Inferior parietal cortex (tissue), 1 donor: ENCODE results near the gene POTEF.
"Not testable (repeated sequence)": the region's sequence is repeated elsewhere in the genome, so short reads cannot be mapped to it uniquely, and the experiment has no call there.

ENCODE experiments used
- DNase-seq: peaks from one replicate; pipeline ENCODE4 v3.0.0-alpha.2; 2016; ENCODE audit errors: extremely low spot score

The POTEF gene

GRCh38 chr2:130129120-130129829 lies at the start of gene POTEF:
POTEF (minus strand) TSS chr2:130129222; CDS start chr2:130120515, 8,707 bp downstream.
- DNase-seq = not testable (repeated sequence)

- not testable (repeated sequence) for DNase-seq
These were observed 45.8 kb upstream of the POTEF start for GRCh38 chr2:130174866-130175265.

- DNase-seq = no peak
These were observed 40.9 kb upstream of the POTEF start for GRCh38 chr2:130169896-130170295.

GRCh38 chr2:130169163-130169562 lies 40.1 kb upstream of the POTEF start:
- not testable (repeated sequence) for DNase-seq

- DNase-seq = not testable (repeated sequence)
These were observed 37.6 kb upstream of the POTEF start for GRCh38 chr2:130166611-130167010.

GRCh38 chr2:130165293-130166016 lies 36.4 kb upstream of the POTEF start:
- no peak for DNase-seq

GRCh38 chr2:130162968-130163367 lies 33.9 kb upstream of the POTEF start:
- no peak for DNase-seq

GRCh38 chr2:130162486-130162885 lies 33.5 kb upstream of the POTEF start:
- DNase-seq = not testable (repeated sequence)

GRCh38 chr2:130160838-130161705 lies 32.0 kb upstream of the POTEF start:
- DNase-seq = not testable (repeated sequence)

GRCh38 chr2:130160131-130160530 lies 31.1 kb upstream of the POTEF start:
- no peak for DNase-seq

GRCh38 chr2:130159376-130159775 lies 30.4 kb upstream of the POTEF start:
- not testable (repeated sequence) for DNase-seq

- DNase-seq = no peak
These were observed 29.6 kb upstream of the POTEF start for GRCh38 chr2:130158631-130159030.

- not testable (repeated sequence) for DNase-seq
These were observed 28.9 kb upstream of the POTEF start for GRCh38 chr2:130157825-130158514.

GRCh38 chr2:130157354-130157753 lies 28.3 kb upstream of the POTEF start:
- DNase-seq = not testable (repeated sequence)

- DNase-seq = no peak
These were observed 27.6 kb upstream of the POTEF start for GRCh38 chr2:130156624-130157004.

GRCh38 chr2:130155956-130156623 lies 27.1 kb upstream of the POTEF start:
- DNase-seq = peak; percentile 40

- no peak for DNase-seq
These were observed 26.0 kb upstream of the POTEF start for GRCh38 chr2:130154773-130155765.

GRCh38 chr2:130154423-130154770 lies 25.4 kb upstream of the POTEF start:
- DNase-seq = not testable (repeated sequence)

GRCh38 chr2:130153721-130154422 lies 24.9 kb upstream of the POTEF start:
- DNase-seq = not testable (repeated sequence)
